Measurements from ENCODE around the gene IL1RAPL2. TPM values are rescaled to one million over a fixed set of nuclear protein-coding genes. Genes with fewer than 3 reads are reported as not detected.

The IL1RAPL2 gene
- total and polyA plus RNA-seq, 2 of the 8 experiments (the other 6 are each of a cell fraction or from before 2014, with no cell fraction given) = 0.20 to 1.3 TPM

- TF ChIP-seq CTCF (IDR thresholded peaks at IDR 0.05; ENCODE audit: control extremely low read depth in 1 of 3, insufficient read depth in 1 of 3, low read depth in 1 of 3, low read length in 3 of 3) = no peak
- no peak for TF ChIP-seq TAF1 (IDR thresholded peaks at IDR 0.05; ENCODE audit: low read depth, low read length)
- TF ChIP-seq YY1 (IDR thresholded peaks at IDR 0.05; ENCODE audit: low read depth, low read length) = no peak
- no peak for TF ChIP-seq HDAC6 (IDR thresholded peaks at IDR 0.05; ENCODE audit: low read depth, low read length)
- no peak for TF ChIP-seq PHF8 (conservative IDR thresholded peaks at IDR 0.05; ENCODE audit: low read depth, low read length)
Measured at GRCh38 chrX:105323928-105324327, 757.9 kb downstream of the IL1RAPL2 start (continued).

Data from H1 (cell line).